NCI-H345 treated with DMSO at 0.1 percent for 48 hours (cell line): ENCODE measurements around the gene DCC.

Experiments used
- DNase-seq: peaks from one replicate; lab custom pipeline; 2025; ENCODE audit not compliant: unreplicated experiment; lab: John Stamatoyannopoulos, UW

Gene DCC

GRCh38 chr18:52499016-52499415 is 159.0 kb downstream of the DCC start:
- DNase-seq: no peak

GRCh38 chr18:52499644-52500043 is 159.6 kb downstream of the DCC start:
- peak; percentile 53 for DNase-seq

- DNase-seq: no peak
Measured at GRCh38 chr18:52504589-52504988, 164.6 kb downstream of the DCC start.

GRCh38 chr18:52510139-52510538 is 170.1 kb downstream of the DCC start:
- DNase-seq: no peak

GRCh38 chr18:52518086-52518485 is 178.1 kb downstream of the DCC start:
- no peak for DNase-seq

GRCh38 chr18:52519021-52519420 is 179.0 kb downstream of the DCC start:
- no peak for DNase-seq

- no peak for DNase-seq
Measured at GRCh38 chr18:52523566-52523965, 183.6 kb downstream of the DCC start.

- no peak for DNase-seq
Measured at GRCh38 chr18:52531836-52532235, 191.8 kb downstream of the DCC start.

GRCh38 chr18:52536039-52536438 is 196.0 kb downstream of the DCC start:
- no peak for DNase-seq

GRCh38 chr18:52537261-52537660 is 197.3 kb downstream of the DCC start:
- no peak for DNase-seq

- DNase-seq: no peak
Measured at GRCh38 chr18:52541056-52541455, 201.1 kb downstream of the DCC start.

- DNase-seq: no peak
Measured at GRCh38 chr18:52544086-52544485, 204.1 kb downstream of the DCC start.

GRCh38 chr18:52546686-52547346 is 206.8 kb downstream of the DCC start:
- no peak for DNase-seq

- peak; percentile 93 for DNase-seq
Measured at GRCh38 chr18:52553441-52553840, 213.4 kb downstream of the DCC start.

- DNase-seq: no peak
Measured at GRCh38 chr18:52554180-52554579, 214.2 kb downstream of the DCC start.

GRCh38 chr18:52567360-52567759 is 227.4 kb downstream of the DCC start:
- no peak for DNase-seq

- DNase-seq: no peak
Measured at GRCh38 chr18:52569492-52569891, 229.5 kb downstream of the DCC start.

GRCh38 chr18:52570975-52571374 is 231.0 kb downstream of the DCC start:
- DNase-seq: no peak

- DNase-seq: no peak
Measured at GRCh38 chr18:52572036-52573000, 232.3 kb downstream of the DCC start.

GRCh38 chr18:52577795-52578194 is 237.8 kb downstream of the DCC start:
- DNase-seq: no peak

GRCh38 chr18:52582061-52582460 is 242.1 kb downstream of the DCC start:
- no peak for DNase-seq

- DNase-seq: no peak
Measured at GRCh38 chr18:52582516-52582915, 242.5 kb downstream of the DCC start.
